ENCODE results near the gene C4orf50. TPM values are rescaled to one million over a fixed set of nuclear protein-coding genes. Genes with fewer than 3 reads are reported as not detected.
A peak's percentile ranks its signal among the peaks of the same experiment; 100 is the strongest.
"Not testable (repeated sequence)": the region's sequence is repeated elsewhere in the genome, so short reads cannot be mapped to it uniquely, and the experiment has no call there.

The C4orf50 gene
- total and polyA plus RNA-seq, 10 of the 15 experiments (the other 5 are each of a cell fraction or from before 2014, with no cell fraction given) = 0.04 to 0.09 (median 0.05) TPM; not detected in 3

- FAIRE-seq = no peak
- H2AFZ ChIP-seq (ENCODE audit: control insufficient read depth, low read depth, low read length) = no peak overlapping the region
- no peak for DNase-seq (ENCODE audit: low read depth, low spot score)
- no TSS peak for BruUV-seq (replicated peaks)
- H4K20me1 ChIP-seq (ENCODE audit: control insufficient read depth, insufficient read depth) = no peaks in the 10 kb centered on the region
- WGBS (ENCODE audit: insufficient coverage, insufficient replicate concordance, low lambda C conversion rate, missing lambda C conversion rate) = 43% methylated on average over 23 of the region's 23 CpGs
- no peak for ATAC-seq
- peaks cover 11% of the 10 kb centered on the region for H3K4me1 ChIP-seq (ENCODE audit: control insufficient read depth, insufficient read depth, low read length)
- H3K9ac ChIP-seq (ENCODE audit: control insufficient read depth, insufficient read depth, low read length) = no peak overlapping the region
- in situ Hi-C loops (cut with MboI) (no loop called here), intact Hi-C loops (cut with micrococcal nuclease; ENCODE audit: unreplicated experiment) (no loop called here)
- TF ChIP-seq SPI1 (IDR thresholded peaks at IDR 0.05; ENCODE audit: borderline replicate concordance, insufficient read depth, low read depth, low read length) (peak; percentile 17; the same call in 1 of the 2 replicates), HDGF (IDR thresholded peaks at IDR 0.05) (no peak), STAT1 (conservative IDR thresholded peaks at IDR 0.05) (no peak)
- no peak overlapping the region for H3K4me2 ChIP-seq (ENCODE audit: control insufficient read depth, insufficient read depth)
- ChIA-PET POLR2A (no interaction called here), CTCF (no interaction called here), SMC1A (ENCODE audit: uncharacterized antibody, unreplicated experiment) (interaction anchor here (1.3 kb wide), 1 partner anchor 11 kb away, joined by 4 read pairs; no protein-coding TSS in a partner anchor), RAD21 (ENCODE audit: unreplicated experiment) (no interaction called here)
- no peaks in the 10 kb centered on the region for H3K79me2 ChIP-seq (ENCODE audit: control insufficient read depth, insufficient read depth, low read length)
- H3K27ac ChIP-seq (ENCODE audit: control insufficient read depth, insufficient read depth) = no peak overlapping the region
- no peak overlapping the region for H3K4me3 ChIP-seq
- H3K9me3 ChIP-seq (replicated peaks; ENCODE audit: control insufficient read depth, insufficient read depth, low read length) = no peaks in the 10 kb centered on the region
- peaks cover 0 to 2% of the 10 kb centered on the region in 2 experiments; a peak in 2 of 4 replicates for H3K27me3 ChIP-seq (replicated peaks in 1 of 2; ENCODE audit: control insufficient read depth in 2 of 2, insufficient read depth in 2 of 2, low read length in 1 of 2)
- no peaks in the 10 kb centered on the region for H3K36me3 ChIP-seq (ENCODE audit: control insufficient read depth in 2 of 2, insufficient read depth in 2 of 2, low read length in 1 of 2)
These were observed 24.1 kb downstream of the C4orf50 start for GRCh38 chr4:5993876-5994811.

DNA sequence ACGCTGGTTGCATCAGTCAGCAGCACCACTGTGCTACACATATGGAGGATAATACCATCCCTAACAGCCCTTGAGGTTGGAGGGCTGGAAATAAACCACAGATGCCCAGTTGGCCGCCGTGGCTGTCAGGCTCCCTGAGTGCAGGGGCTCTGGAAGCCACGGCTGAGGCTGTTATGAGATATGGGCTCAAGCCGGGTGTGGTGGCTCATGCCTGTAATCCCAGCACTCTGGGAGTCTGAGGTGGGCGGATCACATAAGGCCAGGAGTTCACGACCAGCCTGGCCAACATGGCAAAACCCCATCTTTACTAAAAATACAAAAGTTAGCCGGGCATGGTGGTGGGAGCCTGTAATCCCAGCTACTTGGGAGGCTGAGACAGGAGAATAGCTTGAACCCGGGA is 24.9 kb downstream of the C4orf50 start:
- H3K4me3 ChIP-seq; H3K79me2 ChIP-seq (ENCODE audit: control insufficient read depth, insufficient read depth, low read length); CTCF ChIA-PET; POLR2A ChIA-PET; H3K27me3 ChIP-seq (replicated peaks in 1 of 2; ENCODE audit: control insufficient read depth in 2 of 2, insufficient read depth in 2 of 2, low read length in 1 of 2); in situ Hi-C loops (cut with MboI); H3K9me3 ChIP-seq (replicated peaks; ENCODE audit: control insufficient read depth, insufficient read depth, low read length); RAD21 ChIA-PET (ENCODE audit: unreplicated experiment); H3K27ac ChIP-seq (ENCODE audit: control insufficient read depth, insufficient read depth); H3K36me3 ChIP-seq (ENCODE audit: control insufficient read depth in 2 of 2, insufficient read depth in 2 of 2, low read length in 1 of 2); H3K4me2 ChIP-seq (ENCODE audit: control insufficient read depth, insufficient read depth); intact Hi-C loops (cut with micrococcal nuclease; ENCODE audit: unreplicated experiment); BruUV-seq (replicated peaks); H4K20me1 ChIP-seq (ENCODE audit: control insufficient read depth, insufficient read depth); H2AFZ ChIP-seq (ENCODE audit: control insufficient read depth, low read depth, low read length); DNase-seq (ENCODE audit: low read depth, low spot score); ATAC-seq; H3K9ac ChIP-seq (ENCODE audit: control insufficient read depth, insufficient read depth, low read length); FAIRE-seq: not testable (repeated sequence)
- SMC1A ChIA-PET (ENCODE audit: uncharacterized antibody, unreplicated experiment) = interaction anchor here (1.3 kb wide), 1 partner anchor 10 kb away, joined by 4 read pairs; no protein-coding TSS in a partner anchor
- H3K4me1 ChIP-seq (ENCODE audit: control insufficient read depth, insufficient read depth, low read length) = peaks cover 11% of the 10 kb centered on the region
- WGBS (ENCODE audit: insufficient coverage, insufficient replicate concordance, low lambda C conversion rate, missing lambda C conversion rate) = 32% methylated on average over 9 of the region's 9 CpGs

Data from GM12878 (cell line).